A549 (cell line): ENCODE measurements around the gene RRAS.

Experiments used
- HDAC2 ChIP-seq: fragments of 200-600 bp; sonication (generic); IDR thresholded peaks from 2 replicates; pipeline ENCODE4 v1.6.1; 2016
- HEYL ChIP-seq: fragments of 250-450 bp; sonication (Bioruptor Pico); IDR thresholded peaks from 2 replicates; pipeline ENCODE4 v1.8.0; 2021; ENCODE audit warnings: mild to moderate bottlenecking, moderate library complexity
- HOXA7 ChIP-seq: fragments of 250-450 bp; sonication (Bioruptor Pico); IDR thresholded peaks from 2 replicates; pipeline ENCODE4 v1.5.0; 2020; ENCODE audit warnings: mild to moderate bottlenecking, moderate library complexity
- POLR2A ChIP-seq: IDR thresholded peaks from 2 replicates; pipeline ENCODE4 v1.6.1; 2012; ENCODE audit warnings: mild to moderate bottlenecking, low read length

- TF ChIP-seq POLR2A (no peak), HOXA7 (0 out of 2 replicates have a peak, but pooled peaks have one; percentile 34), HEYL (CRISPR knock-in tag) (no peak), HDAC2 (no peak)
These were observed 2.6 kb upstream of the RRAS start for GRCh38 chr19:49642492-49643035.
